Measurements from ENCODE around the gene BHMT2. TPM values are rescaled to one million over a fixed set of nuclear protein-coding genes. Genes with fewer than 3 reads are reported as not detected.

Gene BHMT2
- polyA plus RNA-seq, 3 donors = not detected

- Histone ChIP-seq H3K4me2 (replicated peaks; ENCODE audit: extremely low read depth, low read length, poor library complexity, severe bottlenecking) (peak overlapping the region; percentile 5), H3K27ac (ENCODE audit: low read depth in 1 of 2, low read length in 2 of 2) (no peak overlapping the region), H3K4me3 (replicated peaks in 1 of 3; ENCODE audit: low read depth in 2 of 3, low read length in 3 of 3) (no peak overlapping the region), H3K9ac (ENCODE audit: insufficient read depth, low read length, poor library complexity, severe bottlenecking) (no peak overlapping the region), H3K36me3 (replicated peaks in 1 of 2; ENCODE audit: control insufficient read depth in 1 of 2, insufficient read depth in 2 of 2, low read length in 2 of 2) (no peaks in the 10 kb centered on the region), H3K79me2 (ENCODE audit: insufficient read depth, low read length) (no peaks in the 10 kb centered on the region), H3K27me3 (ENCODE audit: control insufficient read depth in 2 of 2, insufficient read depth in 2 of 2, low read length in 2 of 2) (peaks cover 4 to 10% of the 10 kb centered on the region in 2 donors), H4K20me1 (ENCODE audit: insufficient read depth, low read length) (no peaks in the 10 kb centered on the region), H3K9me3 (replicated peaks in 1 of 2; ENCODE audit: control insufficient read depth in 1 of 2, insufficient read depth in 1 of 2, low read length in 2 of 2) (no peaks in the 10 kb centered on the region), H3K4me1 (ENCODE audit: control insufficient read depth in 1 of 2, insufficient read depth in 2 of 2, low read length in 2 of 2) (peaks cover 0 to 3% of the 10 kb centered on the region in 2 donors), H2AFZ (ENCODE audit: insufficient read depth, low read depth, low read length, poor library complexity, severe bottlenecking) (no peak overlapping the region)
- Mint-ChIP-seq H3K36me3 (no peaks in the 10 kb centered on the region), H3K4me1 (peaks cover 16% of the 10 kb centered on the region), H3K27ac (no peak overlapping the region), H3K27me3 (ENCODE audit: low read depth in 3 of 3) (peaks cover 7 to 25% (median 8%) of the 10 kb centered on the region in 3 donors), H3K4me3 (peak overlapping the region; percentile 44 to 64), H3K9me3 (peaks cover 0 to 2% (median 0%) of the 10 kb centered on the region in 7 donors)
- peak; percentile 98 for TF ChIP-seq CTCF (IDR thresholded peaks at IDR 0.05)
- intact Hi-C loops (cut with micrococcal nuclease) = loop anchor here (5.0 to 10.0 kb wide), 2 partner anchors 107 to 440 kb away; no protein-coding TSS in a partner anchor
- DNase-seq = peak; percentile 25 to 49 (median 34)
- 21% methylated on average over 12 of the region's 13 CpGs for WGBS (ENCODE audit: insufficient coverage)
Measured at GRCh38 chr5:79025054-79025472, 44.5 kb upstream of the BHMT2 start.

DNA sequence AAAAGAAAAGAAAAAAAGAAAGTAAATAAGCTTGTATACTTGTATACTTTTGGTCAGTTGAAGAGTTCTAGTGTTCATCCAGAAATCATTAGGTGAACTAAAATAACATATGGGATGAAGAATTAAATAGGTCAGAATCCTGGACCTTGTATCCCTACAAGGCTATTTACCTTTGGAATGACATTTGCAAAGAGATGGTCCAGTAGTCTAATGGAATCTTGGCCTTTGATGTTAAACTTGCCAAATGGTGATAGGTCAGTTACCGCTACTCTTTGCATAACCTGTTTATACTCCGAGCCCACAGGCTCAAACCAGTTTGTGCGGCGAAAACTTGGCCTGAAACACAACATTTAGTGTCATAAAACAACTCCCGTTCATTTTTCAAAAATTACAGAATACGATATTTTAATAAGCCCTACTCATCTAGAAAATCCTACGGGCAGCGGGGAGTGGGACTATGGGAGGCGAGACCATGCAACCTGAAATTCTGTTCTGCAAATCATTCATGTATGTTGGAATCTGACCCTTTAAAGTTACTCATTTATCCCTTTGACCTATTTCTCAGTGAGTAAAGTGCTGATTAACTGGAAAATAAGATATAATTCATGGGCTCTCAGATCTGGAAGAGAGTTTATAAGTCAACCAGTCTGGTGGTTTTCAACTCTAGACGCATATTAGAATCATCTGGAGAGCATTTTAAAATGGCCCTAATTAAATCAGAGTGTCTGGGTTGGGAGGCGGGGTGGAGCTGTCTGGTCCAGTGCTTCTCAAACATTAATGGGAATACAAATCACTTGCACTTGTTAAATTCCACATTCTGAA, 38.7 kb upstream of the BHMT2 start:
- no peaks in the 10 kb centered on the region for H3K4me1 ChIP-seq (ENCODE audit: control insufficient read depth in 1 of 2, insufficient read depth in 2 of 2, low read length in 2 of 2)
- Mint-ChIP-seq H3K27me3 (ENCODE audit: low read depth in 3 of 3) (peaks cover 1 to 6% (median 3%) of the 10 kb centered on the region in 3 donors), H3K4me3 (no peak overlapping the region), H3K4me1 (no peaks in the 10 kb centered on the region), H3K36me3 (no peaks in the 10 kb centered on the region), H3K27ac (no peak overlapping the region), H3K9me3 (peaks cover 0 to 3% (median 0%) of the 10 kb centered on the region in 7 donors)
- intact Hi-C loops (cut with micrococcal nuclease) = no loop called here
- no peak for TF ChIP-seq CTCF (IDR thresholded peaks at IDR 0.05)
- no peaks in the 10 kb centered on the region for H3K36me3 ChIP-seq (replicated peaks in 1 of 2; ENCODE audit: control insufficient read depth in 1 of 2, insufficient read depth in 2 of 2, low read length in 2 of 2)
- H3K9me3 ChIP-seq (replicated peaks in 1 of 2; ENCODE audit: control insufficient read depth in 1 of 2, insufficient read depth in 1 of 2, low read length in 2 of 2) = no peaks in the 10 kb centered on the region
- H3K27ac ChIP-seq (ENCODE audit: low read depth in 1 of 2, low read length in 2 of 2) = no peak overlapping the region
- 96% methylated on average over 5 of the region's 11 CpGs for WGBS (ENCODE audit: insufficient coverage)
- no peaks in the 10 kb centered on the region for H3K27me3 ChIP-seq (ENCODE audit: control insufficient read depth in 2 of 2, insufficient read depth in 2 of 2, low read length in 2 of 2)
- no peaks in the 10 kb centered on the region for H3K79me2 ChIP-seq (ENCODE audit: insufficient read depth, low read length)
- DNase-seq = no peak
- H2AFZ ChIP-seq (ENCODE audit: insufficient read depth, low read depth, low read length, poor library complexity, severe bottlenecking) = no peak overlapping the region
- no peak overlapping the region for H3K4me2 ChIP-seq (replicated peaks; ENCODE audit: extremely low read depth, low read length, poor library complexity, severe bottlenecking)
- H4K20me1 ChIP-seq (ENCODE audit: insufficient read depth, low read length) = no peaks in the 10 kb centered on the region
- H3K9ac ChIP-seq (ENCODE audit: insufficient read depth, low read length, poor library complexity, severe bottlenecking) = no peak overlapping the region
- H3K4me3 ChIP-seq (replicated peaks in 1 of 3; ENCODE audit: low read depth in 2 of 3, low read length in 3 of 3) = no peak overlapping the region
